Neural cell (in vitro differentiated cells): ENCODE data around the gene IL21R. TPM values are rescaled to one million over a fixed set of nuclear protein-coding genes. Genes with fewer than 3 reads are reported as not detected.

Experiments
- polyA plus RNA-seq: library from polyadenylated mRNA; depleted of rRNA; stranded (reverse); fragments of >200 nt; gene quantifications from 2 replicates; pipeline ENCODE4 v1.2.3, GENCODE V29; 2014

IL21R gene
- polyA plus RNA-seq, 1 donor from 2014 or later = not detected

Other genes with a start within 250 kb of the IL21R start
- 2.7 and 4.0 TPM in 2 replicates for gene KDM8, start 198.6 kb upstream of the IL21R start, polyA plus RNA-seq
- gene NSMCE1, start 133.4 kb upstream of the IL21R start, polyA plus RNA-seq = 11.5 and 20.0 TPM in 2 replicates
- gene IL4R, start 88.2 kb upstream of the IL21R start, polyA plus RNA-seq = 0.07 and 0.18 TPM in 2 replicates
- 44.4 and 54.0 TPM in 2 replicates for gene GTF3C1, start 147.7 kb downstream of the IL21R start, polyA plus RNA-seq
- gene KATNIP, start 148.0 kb downstream of the IL21R start, polyA plus RNA-seq = 4.8 and 6.4 TPM in 2 replicates